GM12892 (cell line): ENCODE measurements around the gene PHACTR3.

Experiments used
- POLR2A ChIP-seq: IDR thresholded peaks from 2 replicates; pipeline ENCODE4 v1.6.1; 2011; ENCODE audit warnings: low read depth, low read length, control low read depth
- POLR2AphosphoS5 ChIP-seq: IDR thresholded peaks from 2 replicates; pipeline ENCODE4 v1.6.1; 2011; ENCODE audit warnings: low read depth, low read length, control low read depth

- TF ChIP-seq POLR2A = no peak
- TF ChIP-seq POLR2AphosphoS5 = no peak
Observed at GRCh38 chr20:59753836-59754235, 149.5 kb downstream of the PHACTR3 start.
